Breast epithelium (tissue), 4 donors: ENCODE results near the gene PIP4K2C. TPM values are rescaled to one million over a fixed set of nuclear protein-coding genes. Genes with fewer than 3 reads are reported as not detected.

Experiments used
- DNase-seq, 2 donors: peaks; one replicate each; pipeline ENCODE4 v3.0.0-alpha.2; 2019; ENCODE audit warnings: low spot score in 2 of 2
- H3K27ac ChIP-seq, 2 donors: fragments of 200-600 bp; sonication (generic) in 1 of 2; one replicate each; pipeline ENCODE4 v1.5.1; 2016 to 2019; ENCODE audit warnings: mild to moderate bottlenecking in 1 of 2
- H3K27me3 ChIP-seq, 2 donors: fragments of 200-600 bp; sonication (generic) in 1 of 2; one replicate each; pipeline versions ENCODE4 v1.5.1 to v1.6.0; 2017 to 2019; ENCODE audit warnings: control low read depth in 1 of 2, mild to moderate bottlenecking in 1 of 2
- H3K36me3 ChIP-seq: fragments of 200-600 bp; one replicate; pipeline ENCODE4 v1.5.1; 2019
- H3K4me1 ChIP-seq, 2 donors: fragments of 200-600 bp; sonication (generic); one replicate each; pipeline ENCODE4 v1.5.1; 2016 to 2019; ENCODE audit warnings: control low read depth in 1 of 2
- H3K4me3 ChIP-seq, 3 donors: fragments of 200-600 bp; sonication (generic); 1 replicate in 2 of 3; 2 replicates in 1 of 3; pipeline ENCODE4 v1.5.1; 2016 to 2019; ENCODE audit warnings: mild to moderate bottlenecking in 3 of 3, moderate library complexity in 2 of 3
- H3K9me3 ChIP-seq, 2 donors: fragments of 200-600 bp; sonication (generic) in 1 of 2; one replicate each; pipeline ENCODE4 v1.5.1; 2016 to 2019; ENCODE audit warnings: control low read depth in 1 of 2
- CTCF ChIP-seq, 3 donors: fragments of 450-650 bp; IDR thresholded peaks; one replicate each; pipeline ENCODE4 v1.5.1; 2016 to 2017; ENCODE audit warnings: antibody characterized with exemption in 3 of 3, mild to moderate bottlenecking in 3 of 3, moderate library complexity in 3 of 3
- POLR2A ChIP-seq: fragments of 450-650 bp; IDR thresholded peaks from one replicate; pipeline ENCODE4 v1.6.1; 2016; ENCODE audit warnings: antibody characterized with exemption, mild to moderate bottlenecking, moderate library complexity
- POLR2AphosphoS5 ChIP-seq, 3 donors: sonication (generic); formaldehyde crosslinking; IDR thresholded peaks; one replicate each; pipeline ENCODE4 v1.6.1; 2017; ENCODE audit warnings: antibody characterized with exemption in 3 of 3
- intact Hi-C: fragments of 100-400 bp; cut with DNase I; formaldehyde crosslinking; loops from one replicate; pipeline ENCODE4 v1.15.1; 2023; ENCODE audit warnings: low total_unique reads
- total RNA-seq, 3 donors: library from RNA; depleted of rRNA; stranded (reverse); fragments of >200 nt; gene quantifications; one replicate each; pipeline ENCODE4 v1.1.0, GENCODE V29; 2016

The PIP4K2C gene
- total RNA-seq, 3 donors from 2014 or later = 13.8 to 26.9 (median 24.6) TPM

- no peak for DNase-seq
- Histone ChIP-seq H3K4me1 (peaks cover 4 to 10% of the 10 kb centered on the region in 2 donors), H3K4me3 (no peak overlapping the region), H3K27ac (no peak overlapping the region), H3K9me3 (no peaks in the 10 kb centered on the region), H3K27me3 (peaks cover 0 to 24% of the 10 kb centered on the region in 2 donors), H3K36me3 (no peaks in the 10 kb centered on the region)
- intact Hi-C loops = no loop called here
- TF ChIP-seq POLR2A = no peak
- no peak for TF ChIP-seq POLR2AphosphoS5 (IDR thresholded peaks at IDR 0.05)
- no peak for TF ChIP-seq CTCF (IDR thresholded peaks at IDR 0.05)
Observed at GRCh38 chr12:57628280-57629191, 37.5 kb downstream of the PIP4K2C start.

- Histone ChIP-seq H3K27me3 (peaks cover 0 to 17% of the 10 kb centered on the region in 2 donors), H3K4me3 (no peak overlapping the region), H3K27ac (no peak overlapping the region), H3K4me1 (peaks cover 4 to 10% of the 10 kb centered on the region in 2 donors), H3K9me3 (no peaks in the 10 kb centered on the region), H3K36me3 (no peaks in the 10 kb centered on the region)
- TF ChIP-seq POLR2A (no peak), POLR2AphosphoS5 (IDR thresholded peaks at IDR 0.05) (no peak), CTCF (IDR thresholded peaks at IDR 0.05) (no peak)
- DNase-seq = peak in 1 of 2 donors; percentile 7
- intact Hi-C loops = no loop called here
Observed at GRCh38 chr12:57629897-57630471, 39.0 kb downstream of the PIP4K2C start.

- peaks cover 4 to 10% of the 10 kb centered on the region in 2 donors for H3K4me1 ChIP-seq
- H3K27me3 ChIP-seq = peaks cover 0 to 17% of the 10 kb centered on the region in 2 donors
- TF ChIP-seq POLR2AphosphoS5 (IDR thresholded peaks at IDR 0.05) = no peak
- no peak for TF ChIP-seq POLR2A
- TF ChIP-seq CTCF (IDR thresholded peaks at IDR 0.05) = no peak
- DNase-seq = peak in 1 of 2 donors; percentile 7
- H3K36me3 ChIP-seq = no peaks in the 10 kb centered on the region
- intact Hi-C loops = no loop called here
- no peak overlapping the region for H3K4me3 ChIP-seq
- no peaks in the 10 kb centered on the region for H3K9me3 ChIP-seq
- H3K27ac ChIP-seq = no peak overlapping the region
Observed at GRCh38 chr12:57630891-57631433, 40.0 kb downstream of the PIP4K2C start.

- peak overlapping the region; percentile 39 to 81 (median 55) for H3K4me3 ChIP-seq
Observed at GRCh38 chr12:57631566-57632072, 40.6 kb downstream of the PIP4K2C start.

More at GRCh38 chr12:57631566-57632072, 40.6 kb downstream of the PIP4K2C start:
- TF ChIP-seq POLR2A (no peak), CTCF (IDR thresholded peaks at IDR 0.05) (no peak), POLR2AphosphoS5 (IDR thresholded peaks at IDR 0.05) (no peak)
- Histone ChIP-seq H3K27ac (no peak overlapping the region), H3K36me3 (no peaks in the 10 kb centered on the region), H3K9me3 (no peaks in the 10 kb centered on the region), H3K27me3 (peaks cover 0 to 13% of the 10 kb centered on the region in 2 donors), H3K4me1 (peaks cover 4 to 10% of the 10 kb centered on the region in 2 donors)
- intact Hi-C loops = no loop called here
- DNase-seq = peak in 1 of 2 donors; percentile 15
